ENCODE results near the gene CCKAR. TPM values are rescaled to one million over a fixed set of nuclear protein-coding genes. Genes with fewer than 3 reads are reported as not detected.

The CCKAR gene
- total and polyA plus RNA-seq, 2 experiments from 2014 or later, result not detected

DNA sequence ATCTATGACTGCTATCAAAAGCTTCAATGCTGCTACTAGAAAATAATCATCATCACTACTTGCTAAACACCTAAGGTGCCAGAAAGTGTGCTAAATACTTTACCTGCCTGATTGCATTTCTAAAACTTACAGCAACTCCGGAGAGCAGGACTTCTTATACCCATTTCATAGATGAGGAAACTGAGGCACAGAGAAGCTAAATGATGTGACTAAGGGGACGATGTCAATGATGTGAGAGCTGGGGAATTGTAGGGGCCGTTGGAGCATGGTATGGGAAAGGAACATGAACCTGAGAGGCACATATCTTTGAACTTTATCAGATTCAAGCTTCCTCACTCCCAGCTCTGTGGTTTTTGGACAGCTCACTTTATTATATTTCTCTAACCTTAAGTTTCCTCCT lies 38.7 kb downstream of the CCKAR start (continued):
- TF ChIP-seq, protein P1, sequence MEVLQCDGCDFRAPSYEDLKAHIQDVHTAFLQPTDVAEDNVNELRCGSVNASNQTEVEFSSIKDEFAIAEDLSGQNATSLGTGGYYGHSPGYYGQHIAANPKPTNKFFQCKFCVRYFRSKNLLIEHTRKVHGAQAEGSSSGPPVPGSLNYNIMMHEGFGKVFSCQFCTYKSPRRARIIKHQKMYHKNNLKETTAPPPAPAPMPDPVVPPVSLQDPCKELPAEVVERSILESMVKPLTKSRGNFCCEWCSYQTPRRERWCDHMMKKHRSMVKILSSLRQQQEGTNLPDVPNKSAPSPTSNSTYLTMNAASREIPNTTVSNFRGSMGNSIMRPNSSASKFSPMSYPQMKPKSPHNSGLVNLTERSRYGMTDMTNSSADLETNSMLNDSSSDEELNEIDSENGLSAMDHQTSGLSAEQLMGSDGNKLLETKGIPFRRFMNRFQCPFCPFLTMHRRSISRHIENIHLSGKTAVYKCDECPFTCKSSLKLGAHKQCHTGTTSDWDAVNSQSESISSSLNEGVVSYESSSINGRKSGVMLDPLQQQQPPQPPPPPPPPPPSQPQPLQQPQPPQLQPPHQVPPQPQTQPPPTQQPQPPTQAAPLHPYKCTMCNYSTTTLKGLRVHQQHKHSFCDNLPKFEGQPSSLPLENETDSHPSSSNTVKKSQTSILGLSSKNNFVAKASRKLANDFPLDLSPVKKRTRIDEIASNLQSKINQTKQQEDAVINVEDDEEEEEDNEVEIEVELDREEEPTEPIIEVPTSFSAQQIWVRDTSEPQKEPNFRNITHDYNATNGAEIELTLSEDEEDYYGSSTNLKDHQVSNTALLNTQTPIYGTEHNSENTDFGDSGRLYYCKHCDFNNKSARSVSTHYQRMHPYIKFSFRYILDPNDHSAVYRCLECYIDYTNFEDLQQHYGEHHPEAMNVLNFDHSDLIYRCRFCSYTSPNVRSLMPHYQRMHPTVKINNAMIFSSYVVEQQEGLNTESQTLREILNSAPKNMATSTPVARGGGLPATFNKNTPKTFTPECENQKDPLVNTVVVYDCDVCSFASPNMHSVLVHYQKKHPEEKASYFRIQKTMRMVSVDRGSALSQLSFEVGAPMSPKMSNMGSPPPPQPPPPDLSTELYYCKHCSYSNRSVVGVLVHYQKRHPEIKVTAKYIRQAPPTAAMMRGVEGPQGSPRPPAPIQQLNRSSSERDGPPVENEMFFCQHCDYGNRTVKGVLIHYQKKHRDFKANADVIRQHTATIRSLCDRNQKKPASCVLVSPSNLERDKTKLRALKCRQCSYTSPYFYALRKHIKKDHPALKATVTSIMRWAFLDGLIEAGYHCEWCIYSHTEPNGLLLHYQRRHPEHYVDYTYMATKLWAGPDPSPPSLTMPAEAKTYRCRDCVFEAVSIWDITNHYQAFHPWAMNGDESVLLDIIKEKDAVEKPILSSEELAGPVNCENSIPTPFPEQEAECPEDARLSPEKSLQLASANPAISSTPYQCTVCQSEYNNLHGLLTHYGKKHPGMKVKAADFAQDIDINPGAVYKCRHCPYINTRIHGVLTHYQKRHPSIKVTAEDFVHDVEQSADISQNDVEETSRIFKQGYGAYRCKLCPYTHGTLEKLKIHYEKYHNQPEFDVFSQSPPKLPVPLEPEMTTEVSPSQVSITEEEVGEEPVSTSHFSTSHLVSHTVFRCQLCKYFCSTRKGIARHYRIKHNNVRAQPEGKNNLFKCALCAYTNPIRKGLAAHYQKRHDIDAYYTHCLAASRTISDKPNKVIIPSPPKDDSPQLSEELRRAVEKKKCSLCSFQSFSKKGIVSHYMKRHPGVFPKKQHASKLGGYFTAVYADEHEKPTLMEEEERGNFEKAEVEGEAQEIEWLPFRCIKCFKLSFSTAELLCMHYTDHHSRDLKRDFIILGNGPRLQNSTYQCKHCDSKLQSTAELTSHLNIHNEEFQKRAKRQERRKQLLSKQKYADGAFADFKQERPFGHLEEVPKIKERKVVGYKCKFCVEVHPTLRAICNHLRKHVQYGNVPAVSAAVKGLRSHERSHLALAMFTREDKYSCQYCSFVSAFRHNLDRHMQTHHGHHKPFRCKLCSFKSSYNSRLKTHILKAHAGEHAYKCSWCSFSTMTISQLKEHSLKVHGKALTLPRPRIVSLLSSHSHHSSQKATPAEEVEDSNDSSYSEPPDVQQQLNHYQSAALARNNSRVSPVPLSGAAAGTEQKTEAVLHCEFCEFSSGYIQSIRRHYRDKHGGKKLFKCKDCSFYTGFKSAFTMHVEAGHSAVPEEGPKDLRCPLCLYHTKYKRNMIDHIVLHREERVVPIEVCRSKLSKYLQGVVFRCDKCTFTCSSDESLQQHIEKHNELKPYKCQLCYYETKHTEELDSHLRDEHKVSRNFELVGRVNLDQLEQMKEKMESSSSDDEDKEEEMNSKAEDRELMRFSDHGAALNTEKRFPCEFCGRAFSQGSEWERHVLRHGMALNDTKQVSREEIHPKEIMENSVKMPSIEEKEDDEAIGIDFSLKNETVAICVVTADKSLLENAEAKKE (CRISPR knock-in tag; IDR thresholded peaks at IDR 0.05), result no peak

DNA sequence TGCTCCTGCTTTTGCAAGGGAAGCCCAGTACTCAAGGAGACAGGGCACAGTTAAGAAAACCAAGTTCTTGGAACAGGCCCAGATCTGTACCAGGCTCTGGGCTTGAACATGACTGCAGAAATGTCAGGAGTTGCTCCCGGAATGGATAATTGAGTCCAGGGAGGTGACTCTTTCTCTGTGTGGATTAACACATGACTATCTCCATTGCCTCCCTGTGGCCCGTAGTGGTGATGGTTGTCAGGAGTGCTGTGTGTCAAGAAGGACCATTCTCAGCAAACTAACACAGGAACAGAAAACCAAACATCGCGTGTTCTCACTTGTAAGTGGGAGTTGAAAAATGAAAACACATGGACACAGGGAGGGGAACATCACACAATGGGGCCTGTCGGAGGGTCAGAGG lies 39.9 kb downstream of the CCKAR start:
- peaks cover 22% of the 10 kb centered on the region; the same call in 2 of the 3 replicates for H3K9me3 Mint-ChIP-seq
- no peak overlapping the region for H3K27ac ChIP-seq (ENCODE audit: low read depth)
- no peak overlapping the region for H3K27ac Mint-ChIP-seq
- H3F3A ChIP-seq (replicated peaks; ENCODE audit: low read depth), result no peaks in the 10 kb centered on the region
- TF ChIP-seq, protein P2, sequence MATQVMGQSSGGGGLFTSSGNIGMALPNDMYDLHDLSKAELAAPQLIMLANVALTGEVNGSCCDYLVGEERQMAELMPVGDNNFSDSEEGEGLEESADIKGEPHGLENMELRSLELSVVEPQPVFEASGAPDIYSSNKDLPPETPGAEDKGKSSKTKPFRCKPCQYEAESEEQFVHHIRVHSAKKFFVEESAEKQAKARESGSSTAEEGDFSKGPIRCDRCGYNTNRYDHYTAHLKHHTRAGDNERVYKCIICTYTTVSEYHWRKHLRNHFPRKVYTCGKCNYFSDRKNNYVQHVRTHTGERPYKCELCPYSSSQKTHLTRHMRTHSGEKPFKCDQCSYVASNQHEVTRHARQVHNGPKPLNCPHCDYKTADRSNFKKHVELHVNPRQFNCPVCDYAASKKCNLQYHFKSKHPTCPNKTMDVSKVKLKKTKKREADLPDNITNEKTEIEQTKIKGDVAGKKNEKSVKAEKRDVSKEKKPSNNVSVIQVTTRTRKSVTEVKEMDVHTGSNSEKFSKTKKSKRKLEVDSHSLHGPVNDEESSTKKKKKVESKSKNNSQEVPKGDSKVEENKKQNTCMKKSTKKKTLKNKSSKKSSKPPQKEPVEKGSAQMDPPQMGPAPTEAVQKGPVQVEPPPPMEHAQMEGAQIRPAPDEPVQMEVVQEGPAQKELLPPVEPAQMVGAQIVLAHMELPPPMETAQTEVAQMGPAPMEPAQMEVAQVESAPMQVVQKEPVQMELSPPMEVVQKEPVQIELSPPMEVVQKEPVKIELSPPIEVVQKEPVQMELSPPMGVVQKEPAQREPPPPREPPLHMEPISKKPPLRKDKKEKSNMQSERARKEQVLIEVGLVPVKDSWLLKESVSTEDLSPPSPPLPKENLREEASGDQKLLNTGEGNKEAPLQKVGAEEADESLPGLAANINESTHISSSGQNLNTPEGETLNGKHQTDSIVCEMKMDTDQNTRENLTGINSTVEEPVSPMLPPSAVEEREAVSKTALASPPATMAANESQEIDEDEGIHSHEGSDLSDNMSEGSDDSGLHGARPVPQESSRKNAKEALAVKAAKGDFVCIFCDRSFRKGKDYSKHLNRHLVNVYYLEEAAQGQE (IDR thresholded peaks at IDR 0.05; ENCODE audit: unreplicated experiment), result no peak
- TF ChIP-seq, protein P3, sequence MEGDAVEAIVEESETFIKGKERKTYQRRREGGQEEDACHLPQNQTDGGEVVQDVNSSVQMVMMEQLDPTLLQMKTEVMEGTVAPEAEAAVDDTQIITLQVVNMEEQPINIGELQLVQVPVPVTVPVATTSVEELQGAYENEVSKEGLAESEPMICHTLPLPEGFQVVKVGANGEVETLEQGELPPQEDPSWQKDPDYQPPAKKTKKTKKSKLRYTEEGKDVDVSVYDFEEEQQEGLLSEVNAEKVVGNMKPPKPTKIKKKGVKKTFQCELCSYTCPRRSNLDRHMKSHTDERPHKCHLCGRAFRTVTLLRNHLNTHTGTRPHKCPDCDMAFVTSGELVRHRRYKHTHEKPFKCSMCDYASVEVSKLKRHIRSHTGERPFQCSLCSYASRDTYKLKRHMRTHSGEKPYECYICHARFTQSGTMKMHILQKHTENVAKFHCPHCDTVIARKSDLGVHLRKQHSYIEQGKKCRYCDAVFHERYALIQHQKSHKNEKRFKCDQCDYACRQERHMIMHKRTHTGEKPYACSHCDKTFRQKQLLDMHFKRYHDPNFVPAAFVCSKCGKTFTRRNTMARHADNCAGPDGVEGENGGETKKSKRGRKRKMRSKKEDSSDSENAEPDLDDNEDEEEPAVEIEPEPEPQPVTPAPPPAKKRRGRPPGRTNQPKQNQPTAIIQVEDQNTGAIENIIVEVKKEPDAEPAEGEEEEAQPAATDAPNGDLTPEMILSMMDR (conservative IDR thresholded peaks at IDR 0.05; ENCODE audit: low read depth in 2 of 2), result 0 out of 4 replicates have a peak, but pooled peaks of 1 of the 2 experiments have one; percentile 8
- no peak overlapping the region for H3K4me3 ChIP-seq
- ATAC-seq (no peak), DNase-seq (ENCODE audit: low spot score) (no peak)
- no peaks in the 10 kb centered on the region for H3K27me3 ChIP-seq (ENCODE audit: insufficient read depth)
- no peak overlapping the region for H3K4me2 ChIP-seq
- no peaks in the 10 kb centered on the region for H3K9me2 ChIP-seq (ENCODE audit: insufficient read depth)
- H3K36me3 Mint-ChIP-seq (ENCODE audit: low read depth), result peaks cover 21% of the 10 kb centered on the region; the same call in 2 of the 3 replicates
- H4K20me1 ChIP-seq (replicated peaks; ENCODE audit: insufficient read depth), result no peaks in the 10 kb centered on the region
- H3K4me1 Mint-ChIP-seq, result peaks cover 17% of the 10 kb centered on the region
- H3K4me3 Mint-ChIP-seq, result no peak overlapping the region
- H3K4me1 ChIP-seq (ENCODE audit: insufficient read depth), result peaks cover 13% of the 10 kb centered on the region
- peaks cover 11% of the 10 kb centered on the region for H3K27me3 Mint-ChIP-seq (ENCODE audit: insufficient read depth, low read depth, poor library complexity)
- H3K79me2 ChIP-seq (replicated peaks; ENCODE audit: insufficient read depth), result no peaks in the 10 kb centered on the region
- H2AFZ ChIP-seq, result no peak overlapping the region
- no peaks in the 10 kb centered on the region for H3K36me3 ChIP-seq (ENCODE audit: insufficient read depth)
